Stimulated activated CD8-positive, alpha-beta memory T cell treated with anti-CD3 and anti-CD28 coated beads, Interleukin-7, amount 100 ng/mL, for 1 hour (primary cell): ENCODE data around the gene GHDC.

ENCODE experiments used
- DNase-seq, 2 donors: peaks; one replicate each; pipeline ENCODE4 v3.0.0-alpha.2; 2020; ENCODE audit warnings: low read depth in 2 of 2

The GHDC gene

GRCh38 chr17:42183741-42184711 lies 10.3 kb downstream of the GHDC start:
- peak; percentile 45 to 52 for DNase-seq

- DNase-seq = no peak
These were observed 11.2 kb downstream of the GHDC start for GRCh38 chr17:42182927-42183734.

GRCh38 chr17:42181851-42182207 lies 12.5 kb downstream of the GHDC start:
- DNase-seq = no peak

- peak; percentile 53 to 66 for DNase-seq
These were observed 13.1 kb downstream of the GHDC start, which contains the start of gene KCNH4 for GRCh38 chr17:42180922-42181850. Gene KCNH4 (minus strand): TSS chr17:42181142. CDS start chr17:42180945, 197 bp downstream.

- DNase-seq = no peak
These were observed 13.8 kb downstream of the GHDC start for GRCh38 chr17:42180411-42180921.

GRCh38 chr17:42179911-42180410 lies 14.3 kb downstream of the GHDC start:
- no peak for DNase-seq

- DNase-seq = no peak
These were observed 15.0 kb downstream of the GHDC start for GRCh38 chr17:42179335-42179734.

- DNase-seq = no peak
These were observed 15.5 kb downstream of the GHDC start for GRCh38 chr17:42178817-42179216.

GRCh38 chr17:42177684-42178083 lies 16.6 kb downstream of the GHDC start:
- DNase-seq = no peak

- no peak for DNase-seq
These were observed 20.0 kb downstream of the GHDC start for GRCh38 chr17:42174126-42174783.

- no peak for DNase-seq
These were observed 22.5 kb downstream of the GHDC start for GRCh38 chr17:42171831-42172230.

GRCh38 chr17:42169351-42169750 lies 24.9 kb downstream of the GHDC start:
- DNase-seq = no peak

GRCh38 chr17:42167807-42168206 lies 26.5 kb downstream of the GHDC start:
- DNase-seq = no peak

- no peak for DNase-seq
These were observed 28.0 kb downstream of the GHDC start for GRCh38 chr17:42166196-42166763.

GRCh38 chr17:42165751-42166150 lies 28.5 kb downstream of the GHDC start:
- DNase-seq = no peak

GRCh38 chr17:42163696-42164407 lies 30.4 kb downstream of the GHDC start:
- no peak for DNase-seq

- no peak for DNase-seq
These were observed 31.2 kb downstream of the GHDC start for GRCh38 chr17:42163113-42163512.

GRCh38 chr17:42160531-42160910 lies 33.8 kb downstream of the GHDC start:
- no peak for DNase-seq

- no peak for DNase-seq
These were observed 34.3 kb downstream of the GHDC start for GRCh38 chr17:42159796-42160530.
